K562 (cell line): ENCODE measurements around the gene TAF9. TPM values are rescaled to one million over a fixed set of nuclear protein-coding genes. Genes with fewer than 3 reads are reported as not detected.
"Not testable (repeated sequence)": the region's sequence is repeated elsewhere in the genome, so short reads cannot be mapped to it uniquely, and the experiment has no call there.

Source experiments
- ATAC-seq: fragments of 200-7000 bp; cut with Tn5 transposase; 3 replicates; pipeline ENCODE4 v1.9.1; 2020; ENCODE audit warnings: moderate library complexity
- BruUV-seq: library from RNA; stranded (reverse); fragments of 400-500 nt; replicated peaks from 2 replicates; lab custom pipeline; 2021; lab: Mats Ljungman, UMichigan
- CTCF ChIA-PET: fragments of 300-600 bp; formaldehyde crosslinking; extraction: SDS; loops from one replicate; lab custom pipeline; 2021; ENCODE audit warnings: low intra/inter-chr PET ratio; lab: Yijun Ruan, JAX
- POLR2A ChIA-PET: fragments of 300-600, 350-650 bp; sonication (Branson Sonifier 250); formaldehyde crosslinking; extraction: SDS; loops from one replicate; lab custom pipeline; 2021; ENCODE audit warnings: antibody characterized with exemption, inconsistent platforms; lab: Yijun Ruan, JAX
- DNase-seq, 4 experiments: peaks; one replicate each; pipeline versions ENCODE4 v3.0.0 to v3.0.0-alpha.2; 2011 to 2018; ENCODE audit warnings: low spot score in 3 of 4, mixed read lengths in 3 of 4; ENCODE audit errors: extremely low read depth in 1 of 4
- FAIRE-seq: peaks from 2 replicates; lab custom pipeline; 2011; peaks lifted over from hg19 to GRCh38; lab: Jason Lieb, UNC
- H2AFZ ChIP-seq: 2 replicates; pipeline ENCODE4 v1.6.0; 2011; ENCODE audit warnings: low read depth, low read length, control low read depth, inconsistent platforms
- H3K27ac ChIP-seq: fragments of 200-600 bp; 3 replicates; pipeline ENCODE4 v1.8.0; 2011; ENCODE audit warnings: low read depth, mild to moderate bottlenecking, control low read depth, inconsistent platforms, low read length, moderate library complexity, mixed read lengths; ENCODE audit errors: extremely low read depth
- H3K27me3 ChIP-seq, 2 experiments: fragments of 300-600 bp in 1 of 2; 2 replicates in 1 of 2; 3 replicates in 1 of 2; pipeline versions ENCODE4 v1.6.0 to v1.8.0; 2011; ENCODE audit warnings: inconsistent platforms in 2 of 2, low read length in 2 of 2, mild to moderate bottlenecking in 1 of 2, mixed read lengths in 1 of 2, moderate library complexity in 1 of 2; ENCODE audit not compliant: control insufficient read depth in 2 of 2, insufficient read depth in 2 of 2
- H3K36me3 ChIP-seq: fragments of 300-600 bp; 3 replicates; pipeline ENCODE4 v1.8.0; 2011; ENCODE audit warnings: mild to moderate bottlenecking, low read length, inconsistent platforms; ENCODE audit not compliant: control insufficient read depth, insufficient read depth
- H3K4me1 ChIP-seq, 2 experiments: fragments of 200-600 bp in 1 of 2; replicated peaks in 1 of 2; 2 replicates in 1 of 2; 3 replicates in 1 of 2; pipeline versions ENCODE4 v1.5.1 to v1.8.0; 2011; ENCODE audit warnings: inconsistent platforms in 2 of 2, low read length in 2 of 2, mild to moderate bottlenecking in 1 of 2, mixed read lengths in 1 of 2, moderate library complexity in 1 of 2; ENCODE audit not compliant: control insufficient read depth in 2 of 2, insufficient read depth in 2 of 2
- H3K4me2 ChIP-seq: 2 replicates; pipeline ENCODE4 v1.6.1; 2011; ENCODE audit warnings: low read length, control low read depth, inconsistent platforms, mixed read lengths; ENCODE audit not compliant: insufficient read depth
- H3K4me3 ChIP-seq: fragments of 200-600 bp; sonication (generic), shearing (Covaris generic); 2 replicates; pipeline ENCODE4 v1.5.1; 2016; ENCODE audit warnings: control low read depth, inconsistent platforms
- H3K79me2 ChIP-seq: fragments of 200-600 bp; 3 replicates; pipeline ENCODE4 v1.8.0; 2011; ENCODE audit warnings: low read length, inconsistent platforms; ENCODE audit not compliant: control insufficient read depth, insufficient read depth
- H3K9ac ChIP-seq, 2 experiments: 2 replicates each; pipeline versions ENCODE4 v1.6.0 to v1.6.1; 2011; ENCODE audit warnings: low read depth in 2 of 2, low read length in 2 of 2, control low read depth in 1 of 2, inconsistent platforms in 1 of 2, mild to moderate bottlenecking in 1 of 2, mixed read lengths in 1 of 2; ENCODE audit not compliant: insufficient read depth in 1 of 2
- H3K9me1 ChIP-seq: one replicate; pipeline ENCODE4 v1.6.0; 2011; ENCODE audit warnings: inconsistent platforms, mild to moderate bottlenecking, low read length, moderate library complexity; ENCODE audit not compliant: control insufficient read depth, insufficient read depth
- H3K9me3 ChIP-seq: replicated peaks from 2 replicates; pipeline ENCODE4 v1.5.1; 2011; ENCODE audit warnings: low read depth, low read length, inconsistent platforms; ENCODE audit not compliant: control insufficient read depth, insufficient read depth
- H4K20me1 ChIP-seq: replicated peaks from 2 replicates; pipeline ENCODE4 v1.6.1; 2011; ENCODE audit warnings: low read length, inconsistent platforms, mixed read lengths; ENCODE audit not compliant: control insufficient read depth, insufficient read depth
- ATF4 ChIP-seq: fragments of 450-650 bp; formaldehyde crosslinking; IDR thresholded peaks from 2 replicates; pipeline ENCODE4 v1.4.0; 2022; ENCODE audit warnings: mild to moderate bottlenecking, moderate library complexity
- CHD1 ChIP-seq: fragments of 200-600 bp; sonication (generic); IDR thresholded peaks from one replicate; pipeline ENCODE4 v1.6.1; 2012; ENCODE audit warnings: mild to moderate bottlenecking, moderate library complexity, low read length, inconsistent platforms
- DACH1 ChIP-seq: fragments of 450-650 bp; IDR thresholded peaks from 2 replicates; pipeline ENCODE4 v1.6.1; 2018; ENCODE audit not compliant: partially characterized antibody
- HSF4 ChIP-seq: fragments of 250-450 bp; sonication (Bioruptor Pico); IDR thresholded peaks from 2 replicates; pipeline ENCODE4 v2.1.2; 2022; ENCODE audit warnings: mild to moderate bottlenecking, moderate library complexity, borderline replicate concordance
- ZBTB40 ChIP-seq, 2 experiments: fragments of 450-650 bp in 1 of 2; sonication (generic) in 1 of 2; formaldehyde crosslinking in 1 of 2; IDR thresholded peaks; 2 replicates each; pipeline versions ENCODE4 v1.7.1 to v1.9.0; 2016 to 2022; ENCODE audit warnings: inconsistent platforms in 1 of 2, mild to moderate bottlenecking in 1 of 2, missing genetic modification reagents in 1 of 2
- WGBS: fragments of 100-300 bp; shearing (Covaris generic); methylation state at CpG from one replicate; pipeline ENCODE4 v1.1.6; 2016; ENCODE audit warnings: low coverage, mixed read lengths; ENCODE audit not compliant: insufficient coverage; ENCODE audit errors: missing lambda C conversion rate; 5-methylcytosine and 5-hydroxymethylcytosine counted together
- in situ Hi-C: fragments of 300-500 bp; cut with MboI; formaldehyde crosslinking; loops from 4 replicates; pipeline ENCODE4 v1.15.0; 2018; ENCODE audit warnings: inconsistent platforms, mixed read lengths
- intact Hi-C: fragments of 100-400 bp; cut with micrococcal nuclease; formaldehyde crosslinking; loops from 2 replicates; pipeline ENCODE4 v1.14.2; 2022
- polyA plus RNA-seq, 8 experiments: library from polyadenylated mRNA; depleted of rRNA in 4 of 8; stranded (reverse) in 5 of 8; unstranded in 3 of 8; fragments of >200 nt; fragmentation: Nextera tagmentation in 2 of 8; fragmentation: Illumina TruSeq in 1 of 8; extraction: Ambion mirVana in 2 of 8; extraction: Trizol in 1 of 8; gene quantifications; 2 replicates each; pipeline versions ENCODE4 v1.2.1 to v1.2.3, GENCODE V29; 2011 to 2014; ENCODE audit warnings: inconsistent platforms in 1 of 8, missing spikeins in 1 of 8
- total RNA-seq, 7 experiments: library from RNA; depleted of rRNA in 6 of 7; stranded (reverse); fragments of >200 nt in 6 of 7; fragmentation: Illumina TruSeq in 2 of 7; extraction: Trizol in 2 of 7; gene quantifications; 2 replicates each; pipeline versions ENCODE4 v1.2.1 to v1.2.3, GENCODE V29; 2011 to 2021; ENCODE audit warnings: low replicate concordance in 1 of 7

TAF9 gene
- total and polyA plus RNA-seq, 9 of the 15 experiments (the other 6 are each of a cell fraction or from before 2014, with no cell fraction given), result 119 to 566 (median 207) TPM

- H3K4me2 ChIP-seq, result no peak overlapping the region
- WGBS, result 97% methylated on average over 5 of the region's 5 CpGs
These were observed 3.1 kb upstream of the TAF9 start for GRCh38 chr5:69372394-69372793.

GRCh38 chr5:69370335-69370734 lies 1.0 kb upstream of the TAF9 start:
- ATAC-seq (peak; percentile 6), DNase-seq (peak in 1 of 4 experiments; percentile 37)
- H3K27me3 ChIP-seq; FAIRE-seq; H4K20me1 ChIP-seq; H3K9me3 ChIP-seq; H3K4me1 ChIP-seq; CTCF ChIA-PET; intact Hi-C loops; H3K9me1 ChIP-seq; in situ Hi-C loops; TF ChIP-seq ZBTB40 (CRISPR knock-in tag; IDR thresholded peaks at IDR 0.05): not testable (repeated sequence)
- Histone ChIP-seq H3K4me3 (peak overlapping the region; percentile 70), H3K27ac (peak overlapping the region; percentile 99), H2AFZ (peak overlapping the region; percentile 97), H3K79me2 (peaks cover 75% of the 10 kb centered on the region), H3K4me2 (peak overlapping the region; percentile 96), H3K9ac (peak overlapping the region; percentile 92 to 97), H3K36me3 (peaks cover 40% of the 10 kb centered on the region)
- WGBS, result 4% methylated on average over 16 of the region's 16 CpGs
- TSS peak; percentile 63 for BruUV-seq
- POLR2A ChIA-PET, result interaction anchor here (0.8 to 1.4 kb wide), 4 partner anchors 9 to 118 kb away, joined by 3 to 6 read pairs (median 4); no protein-coding TSS in a partner anchor
- TF ChIP-seq ZBTB40 (IDR thresholded peaks at IDR 0.05), result 0 out of 2 replicates have a peak, but pooled peaks have one; percentile 6

More at GRCh38 chr5:69372394-69372793, 3.1 kb upstream of the TAF9 start:
- peaks cover 55% of the 10 kb centered on the region for H3K79me2 ChIP-seq
- peak overlapping the region; percentile 6; the same call in 1 of the 3 replicates for H3K27ac ChIP-seq
- FAIRE-seq (no peak), DNase-seq (no peak), ATAC-seq (no peak)
- BruUV-seq, result no TSS peak
- H3K36me3 ChIP-seq, result peaks cover 36% of the 10 kb centered on the region; the same call in 2 of the 3 replicates
- H3K27me3 ChIP-seq, result no peaks in the 10 kb centered on the region
- no peaks in the 10 kb centered on the region for H3K9me3 ChIP-seq
- no peak overlapping the region for H2AFZ ChIP-seq
- no peaks in the 10 kb centered on the region for H4K20me1 ChIP-seq
- in situ Hi-C loops (no loop called here), intact Hi-C loops (no loop called here)
- CTCF ChIA-PET, result no interaction called here
- POLR2A ChIA-PET, result no interaction called here
- peak overlapping the region in 1 of 2 experiments; percentile 97; a peak in 1 of 4 replicates for H3K9ac ChIP-seq
- H3K4me3 ChIP-seq, result no peak overlapping the region
- no peaks in the 10 kb centered on the region; a peak in 2 of 5 replicates for H3K4me1 ChIP-seq
- TF ChIP-seq CHD1 (no peak), HSF4 (CRISPR knock-in tag) (no peak), DACH1 (peak; percentile 95), ATF4 (CRISPR knock-in tag) (no peak)
- no peaks in the 10 kb centered on the region for H3K9me1 ChIP-seq
